Psoas muscle (tissue), 7 donors: ENCODE measurements around the gene USP13. TPM values are rescaled to one million over a fixed set of nuclear protein-coding genes. Genes with fewer than 3 reads are reported as not detected.

Experiments
- polyA plus RNA-seq, 3 donors: library from polyadenylated mRNA; stranded (reverse); fragments of 200-250 nt; gene quantifications; one replicate each; pipeline ENCODE4 v1.2.3, GENCODE V29; 2013
- total RNA-seq, 4 donors: library from RNA; stranded (reverse); fragmentation: NEBNext Ultra II Directional in 2 of 4; extraction: Animal tissue kit (Norgen Biotek cat#: 25700) in 2 of 4; gene quantifications; one replicate each; pipeline versions ENCODE4 v1.2.1 to v1.2.4, GENCODE V29; 2021 to 2023
- donor health status: healthy with polysubstance abuse.
- donor health status: DM: no; HTN: no; CAD: no; lungs with moderate emphysema.
- donor health status: Bipolar disorder and iron deficiency.
- donor health status: healthy.
- donor health status: DM: no; HTN: no; CAD: no.
- donor health status: DM: no; HTN: no; CAD: no.
- donor health status: DM: yes; HTN: yes; CAD: no.

Gene USP13
- total and polyA plus RNA-seq, 7 donors, result 16.1 to 324 (median 175) TPM

Other genes starting within 250 kb of the USP13 start
- 1 to 10 TPM; 2.9 to 6.5 (median 4.6) TPM for gene GNB4, start 201.6 kb upstream of the USP13 start, total RNA-seq
- gene GNB4, start 201.6 kb upstream of the USP13 start, polyA plus RNA-seq, result 1 to 10 TPM in 2 of 3 donors, under 1 TPM in 1; 0.83 to 2.1 (median 1.3) TPM
- 10 to 100 TPM; 10.2 to 12.6 (median 11.0) TPM for gene ACTL6A, start 90.1 kb upstream of the USP13 start, total RNA-seq
- gene ACTL6A, start 90.1 kb upstream of the USP13 start, polyA plus RNA-seq, result 10 to 100 TPM; 13.5 to 22.5 (median 14.9) TPM
- gene MRPL47, start 48.4 kb upstream of the USP13 start, total RNA-seq, result 10 to 100 TPM; 29.4 to 62.6 (median 38.8) TPM
- 100 to 1,000 TPM in 1 of 3 donors, 10 to 100 TPM in 2; 63.2 to 108 (median 87.5) TPM for gene MRPL47, start 48.4 kb upstream of the USP13 start, polyA plus RNA-seq
- gene NDUFB5, start 48.2 kb upstream of the USP13 start, total RNA-seq, result 100 to 1,000 TPM; 161 to 233 (median 206) TPM
- gene NDUFB5, start 48.2 kb upstream of the USP13 start, polyA plus RNA-seq, result 100 to 1,000 TPM; 147 to 261 (median 181) TPM